ENCODE measurements around the gene TDO2.
"Not testable (repeated sequence)": the region's sequence is repeated elsewhere in the genome, so short reads cannot be mapped to it uniquely, and the experiment has no call there.

TDO2 gene

GRCh38 chr4:155904331-155904730, 835 bp downstream of the TDO2 start:
- no peak for DNase-seq
- in situ Hi-C loops (cut with MboI; ENCODE audit: low pct_unique_long_range_greater_than_20kb, low sequenced_read_pairs): no loop called here

- DNase-seq: no peak
- in situ Hi-C loops (cut with MboI; ENCODE audit: low pct_unique_long_range_greater_than_20kb, low sequenced_read_pairs): no loop called here
These were observed 3.2 kb downstream of the TDO2 start for GRCh38 chr4:155906554-155907247.

GRCh38 chr4:155907556-155907955, 4.1 kb downstream of the TDO2 start:
- in situ Hi-C loops (cut with MboI; ENCODE audit: low pct_unique_long_range_greater_than_20kb, low sequenced_read_pairs): no loop called here
- DNase-seq: no peak

GRCh38 chr4:155908187-155909139, 5.0 kb downstream of the TDO2 start:
- no peak for DNase-seq
- in situ Hi-C loops (cut with MboI; ENCODE audit: low pct_unique_long_range_greater_than_20kb, low sequenced_read_pairs): no loop called here

GRCh38 chr4:155909615-155910226, 6.2 kb downstream of the TDO2 start:
- in situ Hi-C loops (cut with MboI; ENCODE audit: low pct_unique_long_range_greater_than_20kb, low sequenced_read_pairs): no loop called here
- no peak for DNase-seq

GRCh38 chr4:155911905-155912304, 8.4 kb downstream of the TDO2 start:
- in situ Hi-C loops (cut with MboI; ENCODE audit: low pct_unique_long_range_greater_than_20kb, low sequenced_read_pairs): no loop called here

GRCh38 chr4:155914782-155915181, 11.3 kb downstream of the TDO2 start:
- in situ Hi-C loops (cut with MboI; ENCODE audit: low pct_unique_long_range_greater_than_20kb, low sequenced_read_pairs): no loop called here
- DNase-seq: no peak

More at GRCh38 chr4:155911905-155912304, 8.4 kb downstream of the TDO2 start:
- DNase-seq: no peak

- DNase-seq: no peak
- in situ Hi-C loops (cut with MboI; ENCODE audit: low pct_unique_long_range_greater_than_20kb, low sequenced_read_pairs): no loop called here
These were observed 18.1 kb downstream of the TDO2 start for GRCh38 chr4:155921597-155921996.

GRCh38 chr4:155924637-155925036, 21.1 kb downstream of the TDO2 start:
- in situ Hi-C loops (cut with MboI; ENCODE audit: low pct_unique_long_range_greater_than_20kb, low sequenced_read_pairs): no loop called here
- DNase-seq: no peak

- in situ Hi-C loops (cut with MboI; ENCODE audit: low pct_unique_long_range_greater_than_20kb, low sequenced_read_pairs): no loop called here
These were observed 26.3 kb downstream of the TDO2 start for GRCh38 chr4:155929833-155930232.

GRCh38 chr4:155930330-155930729, 26.8 kb downstream of the TDO2 start:
- no peak for DNase-seq
- in situ Hi-C loops (cut with MboI; ENCODE audit: low pct_unique_long_range_greater_than_20kb, low sequenced_read_pairs): no loop called here

More at GRCh38 chr4:155929833-155930232, 26.3 kb downstream of the TDO2 start:
- DNase-seq: peak; percentile 15

GRCh38 chr4:155931634-155932033, 28.1 kb downstream of the TDO2 start:
- no peak for DNase-seq
- in situ Hi-C loops (cut with MboI; ENCODE audit: low pct_unique_long_range_greater_than_20kb, low sequenced_read_pairs): no loop called here

GRCh38 chr4:155934634-155935033, 31.1 kb downstream of the TDO2 start:
- in situ Hi-C loops (cut with MboI; ENCODE audit: low pct_unique_long_range_greater_than_20kb, low sequenced_read_pairs); DNase-seq: not testable (repeated sequence)

GRCh38 chr4:155935389-155935986, 32.0 kb downstream of the TDO2 start:
- in situ Hi-C loops (cut with MboI; ENCODE audit: low pct_unique_long_range_greater_than_20kb, low sequenced_read_pairs): no loop called here

GRCh38 chr4:155941085-155941790, 37.7 kb downstream of the TDO2 start:
- in situ Hi-C loops (cut with MboI; ENCODE audit: low pct_unique_long_range_greater_than_20kb, low sequenced_read_pairs): no loop called here
- DNase-seq: no peak

More at GRCh38 chr4:155935389-155935986, 32.0 kb downstream of the TDO2 start:
- no peak for DNase-seq

- in situ Hi-C loops (cut with MboI; ENCODE audit: low pct_unique_long_range_greater_than_20kb, low sequenced_read_pairs): no loop called here
These were observed 38.3 kb downstream of the TDO2 start for GRCh38 chr4:155941820-155942219.

GRCh38 chr4:155943605-155944291, 40.3 kb downstream of the TDO2 start:
- in situ Hi-C loops (cut with MboI; ENCODE audit: low pct_unique_long_range_greater_than_20kb, low sequenced_read_pairs): no loop called here
- DNase-seq: no peak

More at GRCh38 chr4:155941820-155942219, 38.3 kb downstream of the TDO2 start:
- no peak for DNase-seq

- in situ Hi-C loops (cut with MboI; ENCODE audit: low pct_unique_long_range_greater_than_20kb, low sequenced_read_pairs): no loop called here
- no peak for DNase-seq
These were observed 41.0 kb downstream of the TDO2 start for GRCh38 chr4:155944516-155944915.
